Transverse colon (tissue), 4 donors: ENCODE measurements around the gene PLEKHH2. TPM values are rescaled to one million over a fixed set of nuclear protein-coding genes. Genes with fewer than 3 reads are reported as not detected.

Experiments used
- DNase-seq: peaks from one replicate; pipeline ENCODE4 v3.0.0-alpha.2; 2019
- H3K27ac ChIP-seq, 4 donors: fragments of 200-600 bp; sonication (generic); 2 replicates each; pipeline ENCODE4 v1.5.1; 2016 to 2018; ENCODE audit warnings: inconsistent platforms in 4 of 4
- H3K27me3 ChIP-seq: fragments of 200-600 bp; sonication (generic); 2 replicates; pipeline ENCODE4 v1.5.1; 2017; ENCODE audit warnings: inconsistent platforms
- H3K36me3 ChIP-seq, 4 donors: fragments of 200-600 bp; sonication (generic); 2 replicates each; pipeline ENCODE4 v1.5.1; 2017 to 2019; ENCODE audit warnings: inconsistent platforms in 4 of 4
- H3K4me1 ChIP-seq, 4 donors: fragments of 200-600 bp; sonication (generic); 2 replicates each; pipeline ENCODE4 v1.5.1; 2017 to 2020; ENCODE audit warnings: inconsistent platforms in 4 of 4
- H3K4me3 ChIP-seq, 4 donors: fragments of 200-600 bp; sonication (generic); 1 replicate in 1 of 4; 2 replicates in 3 of 4; pipeline versions ENCODE4 v1.5.1 to v1.6.1; 2017 to 2019; ENCODE audit warnings: inconsistent platforms in 4 of 4
- H3K9me3 ChIP-seq, 2 donors: fragments of 200-600 bp; sonication (generic); 2 replicates each; pipeline ENCODE4 v1.5.1; 2017 to 2019; ENCODE audit warnings: inconsistent platforms in 2 of 2
- CTCF ChIP-seq, 5 experiments: fragments of 200-600 bp in 3 of 5; fragments of 450-650 bp in 2 of 5; sonication (generic) in 3 of 5; IDR thresholded peaks; 1 replicate in 2 of 5; 2 replicates in 3 of 5; pipeline ENCODE4 v1.5.1; 2016 to 2017; ENCODE audit warnings: antibody characterized with exemption in 5 of 5, inconsistent platforms in 3 of 5, mild to moderate bottlenecking in 2 of 5, moderate library complexity in 1 of 5
- EP300 ChIP-seq: sonication (generic); formaldehyde crosslinking; IDR thresholded peaks from one replicate; pipeline ENCODE4 v1.6.1; 2017; ENCODE audit warnings: antibody characterized with exemption, low read depth
- POLR2A ChIP-seq: fragments of 450-650 bp; IDR thresholded peaks from one replicate; pipeline ENCODE4 v1.6.1; 2016; ENCODE audit warnings: antibody characterized with exemption, mild to moderate bottlenecking, moderate library complexity
- POLR2AphosphoS5 ChIP-seq, 3 donors: sonication (generic); formaldehyde crosslinking; IDR thresholded peaks; one replicate each; pipeline ENCODE4 v1.6.1; 2016; ENCODE audit warnings: antibody characterized with exemption in 3 of 3
- WGBS, 2 donors: methylation state at CpG; one replicate each; pipeline ENCODE4 v1.1.5; 2018; ENCODE audit warnings: low coverage in 1 of 2; 5-methylcytosine and 5-hydroxymethylcytosine counted together
- in situ Hi-C, 4 donors: fragments of 200-750 bp; cut with MboI; loops; one replicate each; pipeline versions ENCODE4 v1.15.0 to v1.15.1; 2017; ENCODE audit warnings: low sequenced_read_pairs in 3 of 4, low pct_ligation_motif_present in 1 of 4, low pct_unique_long_range_greater_than_20kb in 1 of 4
- intact Hi-C: fragments of 100-400 bp; cut with DNase I; formaldehyde crosslinking; loops from one replicate; pipeline ENCODE4 v1.15.1; 2023; ENCODE audit warnings: low total_unique reads
- total RNA-seq, 4 donors: library from RNA; depleted of rRNA; stranded (reverse); fragments of >200 nt; gene quantifications; one replicate each; pipeline ENCODE4 v1.1.0, GENCODE V29; 2016

PLEKHH2 gene
- total RNA-seq, result 10 to 100 TPM in 2 of 4 donors, 1 to 10 TPM in 2; 7.2 to 32.4 (median 12.3) TPM

GRCh38 chr2:43637030-43637803 lies at the start of gene PLEKHH2:
Gene PLEKHH2, plus strand, starts transcription at chr2:43637260. Its CDS starts 7,414 bp downstream, at chr2:43644674.
- H3K4me3 ChIP-seq, result peak within 1 kb of the TSS; percentile 51 to 91 (median 68)
- TF ChIP-seq POLR2A (peak; percentile 64), EP300 (no peak), POLR2AphosphoS5 (IDR thresholded peaks at IDR 0.05) (peak; percentile 56 to 81 (median 79)), CTCF (IDR thresholded peaks at IDR 0.05) (no peak)
- H3K27me3 ChIP-seq, result peaks cover 30% of the 10 kb centered on the region
- in situ Hi-C loops, result loop anchor here in 1 of 4 donors (10.0 kb wide), 1 partner anchor 138 kb away; the partner anchor contains the start of gene DYNC2LI1
- H3K27ac ChIP-seq, result peak within 1 kb of the TSS; percentile 76 to 87 (median 82)
- intact Hi-C loops, result no loop called here
- WGBS, 2 donors, result 0 to 1% methylated on average over 1 to 55 of the region's 75 CpGs
- peak; percentile 91 for DNase-seq
- H3K4me1 ChIP-seq, result peaks cover 0 to 29% (median 9%) of the 10 kb centered on the region in 4 donors
- no peaks in the 10 kb centered on the region for H3K9me3 ChIP-seq
- H3K36me3 ChIP-seq, result no peaks in the 10 kb centered on the region

GRCh38 chr2:43592443-43592842 lies 44.6 kb upstream of the PLEKHH2 start:
- H3K27ac ChIP-seq, result no peak overlapping the region
- H3K4me3 ChIP-seq, result no peak overlapping the region
- in situ Hi-C loops, result no loop called here
- intact Hi-C loops, result no loop called here
- no peaks in the 10 kb centered on the region for H3K27me3 ChIP-seq
- peaks cover 6 to 18% (median 15%) of the 10 kb centered on the region in 4 donors for H3K4me1 ChIP-seq
- DNase-seq, result no peak
- TF ChIP-seq POLR2AphosphoS5 (IDR thresholded peaks at IDR 0.05), result no peak
- TF ChIP-seq POLR2A, result no peak
- TF ChIP-seq CTCF (IDR thresholded peaks at IDR 0.05), result no peak
- no peak for TF ChIP-seq EP300
- peaks cover 0 to 26% (median 5%) of the 10 kb centered on the region in 4 donors for H3K36me3 ChIP-seq
- no peaks in the 10 kb centered on the region for H3K9me3 ChIP-seq

- intact Hi-C loops, result no loop called here
- in situ Hi-C loops, result no loop called here
Observed at GRCh38 chr2:43593254-43593653, 43.8 kb upstream of the PLEKHH2 start.

More at GRCh38 chr2:43593254-43593653, 43.8 kb upstream of the PLEKHH2 start:
- no peak for DNase-seq
- no peak overlapping the region for H3K27ac ChIP-seq
- H3K27me3 ChIP-seq, result no peaks in the 10 kb centered on the region
- TF ChIP-seq POLR2A (no peak), EP300 (no peak), CTCF (IDR thresholded peaks at IDR 0.05) (no peak), POLR2AphosphoS5 (IDR thresholded peaks at IDR 0.05) (no peak)
- H3K9me3 ChIP-seq, result no peaks in the 10 kb centered on the region
- H3K36me3 ChIP-seq, result peaks cover 0 to 26% (median 5%) of the 10 kb centered on the region in 4 donors
- H3K4me3 ChIP-seq, result no peak overlapping the region
- 75 to 76% methylated on average over 3 of the region's 3 CpGs for WGBS, 2 donors
- H3K4me1 ChIP-seq, result peaks cover 6 to 18% (median 15%) of the 10 kb centered on the region in 4 donors
